ENCODE data around the gene ME3. TPM values are rescaled to one million over a fixed set of nuclear protein-coding genes. Genes with fewer than 3 reads are reported as not detected.

The ME3 gene
- total RNA-seq, 2 experiments from 2014 or later: not detected

DNA sequence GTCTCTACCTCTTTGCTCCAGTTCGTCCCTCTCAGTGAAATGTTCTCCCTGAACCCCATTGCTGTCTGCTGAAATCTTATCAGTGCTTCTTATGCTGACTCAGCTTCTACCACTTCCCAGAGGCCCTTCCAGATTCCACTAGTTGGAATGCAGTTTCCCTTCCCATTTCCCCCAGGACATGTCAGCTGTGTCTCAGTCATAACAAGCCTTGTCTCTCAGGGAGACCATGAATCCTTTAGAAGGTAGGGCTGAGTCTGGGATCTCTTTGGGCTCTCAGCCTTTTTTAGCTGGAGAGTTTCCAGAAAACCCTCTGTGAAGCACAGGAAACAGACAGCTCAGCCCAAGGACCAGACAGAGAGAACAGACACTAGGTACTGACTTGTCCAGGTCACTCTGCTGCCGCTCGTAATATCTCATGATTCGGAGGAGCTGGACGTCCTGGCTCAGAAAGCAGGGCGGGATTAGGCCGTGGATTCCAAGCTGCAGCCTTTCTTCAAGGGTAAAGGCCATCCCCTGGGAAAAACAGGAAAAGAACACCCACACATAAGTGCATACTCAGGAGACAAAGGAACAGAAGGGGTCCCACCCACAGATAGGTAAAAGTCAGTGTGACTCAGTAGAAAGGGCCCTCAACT, 113.0 kb downstream of the ME3 start:
- intact Hi-C loops (cut with micrococcal nuclease; ENCODE audit: unreplicated experiment): no loop called here

GRCh38 chr11:86558841-86559240, 113.6 kb downstream of the ME3 start:
- Histone ChIP-seq H3K4me3 (ENCODE audit: low read depth, low read length, poor library complexity, severe bottlenecking) (no peak overlapping the region), H3K36me3 (ENCODE audit: insufficient read depth, low read length) (no peaks in the 10 kb centered on the region), H3K9me2 (ENCODE audit: insufficient read depth, low read length) (no peaks in the 10 kb centered on the region; the same call in 1 of the 2 replicates), H3K27ac (ENCODE audit: low read depth, low read length, poor library complexity, severe bottlenecking) (no peak overlapping the region), H3K9me3 (ENCODE audit: low read length) (no peaks in the 10 kb centered on the region), H3K79me2 (ENCODE audit: insufficient read depth, low read depth, low read length) (no peaks in the 10 kb centered on the region), H4K20me1 (ENCODE audit: insufficient read depth, low read length) (no peaks in the 10 kb centered on the region), H3K4me2 (ENCODE audit: low read length) (no peak overlapping the region), H2AFZ (ENCODE audit: low read length) (no peak overlapping the region), H3K4me1 (ENCODE audit: insufficient read depth, low read length, poor library complexity, severe bottlenecking) (no peaks in the 10 kb centered on the region)
- CTCF ChIA-PET (ENCODE audit: unreplicated experiment): no interaction called here
- intact Hi-C loops (cut with micrococcal nuclease; ENCODE audit: unreplicated experiment): no loop called here
- DNase-seq (ENCODE audit: low spot score): no peak
- BruUV-seq (replicated peaks): no TSS peak
- POLR2A ChIA-PET: interaction anchor here (0.5 kb wide), 2 partner anchors 14 to 254 kb away, joined by 3 to 4 read pairs; no protein-coding TSS in a partner anchor
- TF ChIP-seq EZH2phosphoT487 (IDR thresholded peaks at IDR 0.05; ENCODE audit: borderline replicate concordance, low read depth, low read length) (no peak), CTCF (conservative IDR thresholded peaks at IDR 0.05; ENCODE audit: low read length) (no peak)

More for the DNA sequence above, 113.0 kb downstream of the ME3 start:
- BruUV-seq (replicated peaks): no TSS peak
- CTCF ChIA-PET (ENCODE audit: unreplicated experiment): no interaction called here
- Histone ChIP-seq H2AFZ (ENCODE audit: low read length) (no peak overlapping the region), H3K4me3 (ENCODE audit: low read depth, low read length, poor library complexity, severe bottlenecking) (no peak overlapping the region), H3K4me1 (ENCODE audit: insufficient read depth, low read length, poor library complexity, severe bottlenecking) (no peaks in the 10 kb centered on the region), H3K9me2 (ENCODE audit: insufficient read depth, low read length) (no peaks in the 10 kb centered on the region; the same call in 1 of the 2 replicates), H3K36me3 (ENCODE audit: insufficient read depth, low read length) (no peaks in the 10 kb centered on the region), H4K20me1 (ENCODE audit: insufficient read depth, low read length) (no peaks in the 10 kb centered on the region), H3K9me3 (ENCODE audit: low read length) (no peaks in the 10 kb centered on the region), H3K27ac (ENCODE audit: low read depth, low read length, poor library complexity, severe bottlenecking) (no peak overlapping the region), H3K4me2 (ENCODE audit: low read length) (no peak overlapping the region), H3K79me2 (ENCODE audit: insufficient read depth, low read depth, low read length) (no peaks in the 10 kb centered on the region)
- DNase-seq (ENCODE audit: low spot score): no peak
- TF ChIP-seq CTCF (conservative IDR thresholded peaks at IDR 0.05; ENCODE audit: low read length) (no peak), EZH2phosphoT487 (IDR thresholded peaks at IDR 0.05; ENCODE audit: borderline replicate concordance, low read depth, low read length) (no peak)
- POLR2A ChIA-PET: interaction anchor here (0.5 kb wide), 1 partner anchor 15 kb away, joined by 3 read pairs; no protein-coding TSS in a partner anchor

- no peak for DNase-seq (ENCODE audit: low spot score)
- Histone ChIP-seq H3K27ac (ENCODE audit: low read depth, low read length, poor library complexity, severe bottlenecking) (no peak overlapping the region), H4K20me1 (ENCODE audit: insufficient read depth, low read length) (no peaks in the 10 kb centered on the region), H3K36me3 (ENCODE audit: insufficient read depth, low read length) (no peaks in the 10 kb centered on the region), H3K4me3 (ENCODE audit: low read depth, low read length, poor library complexity, severe bottlenecking) (no peak overlapping the region), H3K79me2 (ENCODE audit: insufficient read depth, low read depth, low read length) (no peaks in the 10 kb centered on the region), H3K4me1 (ENCODE audit: insufficient read depth, low read length, poor library complexity, severe bottlenecking) (no peaks in the 10 kb centered on the region), H2AFZ (ENCODE audit: low read length) (no peak overlapping the region), H3K9me2 (ENCODE audit: insufficient read depth, low read length) (no peaks in the 10 kb centered on the region), H3K9me3 (ENCODE audit: low read length) (no peaks in the 10 kb centered on the region), H3K4me2 (ENCODE audit: low read length) (no peak overlapping the region)
- no peak for TF ChIP-seq EZH2phosphoT487 (IDR thresholded peaks at IDR 0.05; ENCODE audit: borderline replicate concordance, low read depth, low read length)
- no peak for TF ChIP-seq CTCF (conservative IDR thresholded peaks at IDR 0.05; ENCODE audit: low read length)
- ChIA-PET POLR2A (interaction anchor here (0.5 kb wide), 1 partner anchor 255 kb away, joined by 4 read pairs; no protein-coding TSS in a partner anchor), CTCF (ENCODE audit: unreplicated experiment) (no interaction called here)
- intact Hi-C loops (cut with micrococcal nuclease; ENCODE audit: unreplicated experiment): no loop called here
- BruUV-seq (replicated peaks): no TSS peak
Measured at GRCh38 chr11:86558207-86558606, 114.2 kb downstream of the ME3 start.
